Parathyroid adenoma (tissue), 2 donors: ENCODE results near the gene UVSSA.

ENCODE experiments used
- H2AFZ ChIP-seq: fragments of 300-600 bp; sonication (generic); one replicate; pipeline ENCODE4 v1.7.0; 2017; ENCODE audit warnings: antibody characterized with exemption, mild to moderate bottlenecking
- H3K27ac ChIP-seq: fragments of 300-600 bp; sonication (generic); one replicate; pipeline ENCODE4 v1.7.0; 2017
- H3K27me3 ChIP-seq: fragments of 300-600 bp; sonication (generic); one replicate; pipeline ENCODE4 v1.7.0; 2017; ENCODE audit warnings: low read length; ENCODE audit not compliant: control insufficient read depth, insufficient read depth
- H3K36me3 ChIP-seq: fragments of 300-600 bp; sonication (generic); one replicate; pipeline ENCODE4 v1.7.0; 2017; ENCODE audit warnings: low read length; ENCODE audit not compliant: control insufficient read depth, insufficient read depth
- H3K4me1 ChIP-seq: fragments of 300-600 bp; sonication (generic); one replicate; pipeline ENCODE4 v1.7.0; 2017; ENCODE audit warnings: control low read depth
- H3K4me2 ChIP-seq: fragments of 300-600 bp; sonication (generic); one replicate; pipeline ENCODE4 v1.7.0; 2017; ENCODE audit warnings: low read length
- H3K4me3 ChIP-seq: fragments of 300-600 bp; sonication (generic); one replicate; pipeline ENCODE4 v1.7.0; 2017; ENCODE audit warnings: low read depth, low read length
- H3K79me2 ChIP-seq: fragments of 300-600 bp; sonication (generic); one replicate; pipeline ENCODE4 v1.7.0; 2017; ENCODE audit warnings: control low read depth
- H3K9ac ChIP-seq: fragments of 300-600 bp; sonication (generic); one replicate; pipeline ENCODE4 v1.7.0; 2017; ENCODE audit warnings: mild to moderate bottlenecking
- H3K9me3 ChIP-seq: fragments of 300-600 bp; sonication (generic); one replicate; pipeline ENCODE4 v1.7.0; 2017; ENCODE audit warnings: low read length; ENCODE audit not compliant: control insufficient read depth
- CTCF ChIP-seq: fragments of 300-600 bp; sonication (generic); IDR thresholded peaks from one replicate; pipeline ENCODE4 v1.7.0; 2017; ENCODE audit warnings: antibody characterized with exemption, mild to moderate bottlenecking
- donor health status: primary hyperparathyroidism.

UVSSA gene

GRCh38 chr4:1376391-1376840 lies 29.4 kb downstream of the UVSSA start:
- no peak overlapping the region for H3K4me2 ChIP-seq
- TF ChIP-seq CTCF: no peak

DNA sequence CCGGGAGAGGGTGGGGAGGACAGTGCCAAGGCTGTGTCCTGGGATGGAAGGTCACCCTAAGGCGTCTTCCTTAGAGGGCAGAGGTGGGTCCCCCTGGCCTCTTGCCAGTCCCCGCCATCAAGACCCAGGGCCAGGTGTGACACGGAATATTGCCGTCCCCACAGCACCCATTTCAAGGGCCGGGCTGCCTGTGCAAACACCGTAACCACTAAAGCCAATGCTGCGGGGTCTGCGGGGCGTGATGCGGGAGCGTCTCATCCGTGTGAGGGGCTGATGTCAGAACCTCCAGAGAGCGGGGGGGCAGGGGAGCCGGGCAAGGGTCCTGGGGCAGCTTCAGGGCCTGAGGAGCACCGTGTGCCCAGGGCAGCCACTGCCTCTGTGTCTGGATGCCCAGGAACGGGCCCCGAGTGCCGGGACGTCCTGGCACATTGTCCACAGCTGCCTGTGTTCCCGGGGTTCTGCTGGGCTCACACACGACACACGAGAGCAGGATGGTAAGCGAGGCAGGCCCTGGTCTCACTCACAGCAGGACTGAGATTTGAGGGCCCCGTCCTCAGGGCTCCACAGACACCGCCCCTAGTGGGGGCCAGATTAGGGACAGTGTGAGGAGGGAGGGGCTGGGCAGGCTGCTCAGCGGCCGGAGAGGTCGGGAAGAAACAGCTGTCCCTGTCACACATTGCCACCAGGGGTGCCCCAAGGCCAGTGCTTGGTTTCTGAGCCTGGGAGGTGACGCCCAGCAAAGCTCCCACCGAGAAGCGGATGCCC lies 30.0 kb downstream of the UVSSA start:
- H3K36me3 ChIP-seq: no peaks in the 10 kb centered on the region
- no peaks in the 10 kb centered on the region for H3K4me1 ChIP-seq
- no peak overlapping the region for H3K27ac ChIP-seq
- no peak overlapping the region for H3K4me3 ChIP-seq
- H3K9ac ChIP-seq: no peak overlapping the region
- no peak for TF ChIP-seq CTCF
- H3K9me3 ChIP-seq: no peaks in the 10 kb centered on the region
- no peak overlapping the region for H3K4me2 ChIP-seq
- no peaks in the 10 kb centered on the region for H3K27me3 ChIP-seq
- no peak overlapping the region for H2AFZ ChIP-seq
- no peaks in the 10 kb centered on the region for H3K79me2 ChIP-seq

More at GRCh38 chr4:1376391-1376840, 29.4 kb downstream of the UVSSA start:
- Histone ChIP-seq H3K27me3 (no peaks in the 10 kb centered on the region), H3K27ac (no peak overlapping the region), H3K9ac (no peak overlapping the region), H3K4me3 (no peak overlapping the region), H3K9me3 (no peaks in the 10 kb centered on the region), H3K36me3 (no peaks in the 10 kb centered on the region), H3K79me2 (no peaks in the 10 kb centered on the region), H3K4me1 (no peaks in the 10 kb centered on the region), H2AFZ (no peak overlapping the region)

GRCh38 chr4:1377606-1378261 lies 30.7 kb downstream of the UVSSA start:
- Histone ChIP-seq H3K9ac (no peak overlapping the region), H3K27ac (no peak overlapping the region), H3K9me3 (no peaks in the 10 kb centered on the region), H3K4me3 (no peak overlapping the region), H2AFZ (no peak overlapping the region), H3K4me1 (no peaks in the 10 kb centered on the region), H3K79me2 (no peaks in the 10 kb centered on the region), H3K27me3 (no peaks in the 10 kb centered on the region), H3K36me3 (no peaks in the 10 kb centered on the region), H3K4me2 (no peak overlapping the region)
- no peak for TF ChIP-seq CTCF

DNA sequence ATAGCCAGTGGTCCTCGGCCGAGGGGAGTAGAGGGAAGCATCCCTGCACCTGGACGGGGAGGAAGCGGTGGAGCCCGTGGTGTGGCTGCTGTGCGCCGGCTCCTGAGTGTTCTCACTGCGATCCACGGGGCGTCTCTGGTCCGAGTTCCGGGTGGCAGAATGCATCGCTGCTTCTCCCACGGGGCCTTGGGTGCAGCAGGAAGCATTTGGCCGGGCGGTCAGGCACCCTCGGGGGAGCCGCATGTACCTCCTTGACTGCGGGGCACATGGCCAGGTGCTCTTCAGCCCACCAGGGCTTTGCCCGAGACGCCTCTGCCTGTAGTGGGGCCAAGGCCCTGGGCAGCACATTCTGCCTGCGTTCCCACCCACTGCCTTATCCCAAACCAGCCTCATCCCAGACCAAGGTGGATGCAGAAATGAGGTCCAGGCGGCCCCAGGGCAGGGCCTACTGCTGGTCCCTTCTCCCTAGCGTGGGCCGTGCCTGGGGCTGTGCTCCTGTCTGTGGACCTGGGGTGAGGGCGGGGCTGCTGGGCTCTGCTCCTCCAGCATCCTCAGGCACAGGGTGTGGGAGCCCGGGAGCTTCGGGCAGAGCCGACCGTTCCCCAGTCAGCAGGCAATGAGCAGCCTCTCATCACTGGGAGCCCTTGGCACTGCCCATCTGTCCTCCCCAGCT lies 31.7 kb downstream of the UVSSA start:
- no peak overlapping the region for H3K9ac ChIP-seq
- TF ChIP-seq CTCF: no peak
- no peaks in the 10 kb centered on the region for H3K9me3 ChIP-seq
- no peak overlapping the region for H3K27ac ChIP-seq
- no peaks in the 10 kb centered on the region for H3K36me3 ChIP-seq
- H3K4me3 ChIP-seq: no peak overlapping the region
- no peak overlapping the region for H3K4me2 ChIP-seq
- no peak overlapping the region for H2AFZ ChIP-seq
- H3K79me2 ChIP-seq: no peaks in the 10 kb centered on the region
- no peaks in the 10 kb centered on the region for H3K4me1 ChIP-seq
- no peaks in the 10 kb centered on the region for H3K27me3 ChIP-seq
